ENCODE data around the gene SMYD3. TPM values are rescaled to one million over a fixed set of nuclear protein-coding genes. Genes with fewer than 3 reads are reported as not detected.

SMYD3 gene
- total and polyA plus RNA-seq, 2 donors (not counting 1 experiment from before 2014, with no cell fraction given): 9.7 to 37.2 TPM

DNA sequence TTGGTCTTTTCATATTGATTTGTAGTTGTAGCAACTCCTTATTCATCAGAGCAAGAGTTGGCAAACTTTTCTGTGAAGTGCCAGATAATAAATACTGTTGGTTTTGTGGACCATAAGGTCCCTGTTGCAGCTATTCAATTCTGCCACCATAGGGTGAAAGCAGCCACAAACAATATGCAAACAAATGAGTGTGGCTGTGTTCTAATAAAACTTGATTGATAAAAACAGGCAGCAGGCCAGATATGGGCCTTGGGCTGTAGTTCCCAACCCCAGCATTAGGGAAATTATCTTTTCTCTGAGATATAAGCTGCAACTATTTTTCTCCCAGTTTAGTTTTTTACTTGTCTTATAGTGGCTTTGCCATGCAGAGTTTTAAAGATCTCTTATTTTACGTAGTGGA is 469.2 kb downstream of the SMYD3 start:
- ChIA-PET CTCF (no interaction called here), POLR2A (no interaction called here)
- Histone ChIP-seq H3K27ac (ENCODE audit: low read length in 2 of 2) (no peak overlapping the region), H3K9me3 (ENCODE audit: control extremely low read depth in 1 of 3, control insufficient read depth in 2 of 3, insufficient read depth in 1 of 3, low read length in 2 of 3) (no peaks in the 10 kb centered on the region), H3K4me1 (ENCODE audit: control insufficient read depth in 2 of 2, insufficient read depth in 2 of 2, low read length in 2 of 2) (no peaks in the 10 kb centered on the region), H3K36me3 (replicated peaks in 1 of 2; ENCODE audit: control extremely low read depth in 1 of 2, control insufficient read depth in 1 of 2, extremely low read depth in 1 of 2, insufficient read depth in 2 of 2, low read length in 1 of 2) (no peaks in the 10 kb centered on the region), H3K9ac (ENCODE audit: low read length) (no peak overlapping the region), H2AFZ (ENCODE audit: insufficient read depth, low read depth, low read length, poor library complexity, severe bottlenecking) (no peak overlapping the region), H3K4me3 (ENCODE audit: control extremely low read depth in 1 of 5, extremely low read depth in 1 of 5, insufficient read depth in 1 of 5, low read depth in 2 of 5, low read length in 4 of 5) (no peak overlapping the region), H4K20me1 (ENCODE audit: control insufficient read depth, insufficient read depth, low read length, poor library complexity, severe bottlenecking) (no peaks in the 10 kb centered on the region), H3K79me2 (ENCODE audit: control insufficient read depth, insufficient read depth, low read length) (no peaks in the 10 kb centered on the region), H3K27me3 (replicated peaks in 1 of 4; ENCODE audit: control extremely low read depth in 1 of 4, control insufficient read depth in 3 of 4, insufficient read depth in 4 of 4, low read length in 3 of 4) (no peaks in the 10 kb centered on the region), H3K4me2 (replicated peaks; ENCODE audit: low read depth, low read length, poor library complexity, severe bottlenecking) (no peak overlapping the region)
- Mint-ChIP-seq H3K27me3 (no peaks in the 10 kb centered on the region), H3K4me1 (no peaks in the 10 kb centered on the region), H3K9me3 (ENCODE audit: insufficient read depth) (no peaks in the 10 kb centered on the region), H3K4me3 (no peak overlapping the region), H3K27ac (no peak overlapping the region)
- no CpG with 5 or more reads among the region's 1 CpG for WGBS (ENCODE audit: insufficient coverage)
- no peak for DNase-seq
- intact Hi-C loops (cut with micrococcal nuclease): no loop called here
- no peak for TF ChIP-seq EZH2 (IDR thresholded peaks at IDR 0.05; ENCODE audit: borderline replicate concordance, insufficient read depth, low read depth, low read length, poor library complexity, severe bottlenecking)
- TF ChIP-seq, protein P1, sequence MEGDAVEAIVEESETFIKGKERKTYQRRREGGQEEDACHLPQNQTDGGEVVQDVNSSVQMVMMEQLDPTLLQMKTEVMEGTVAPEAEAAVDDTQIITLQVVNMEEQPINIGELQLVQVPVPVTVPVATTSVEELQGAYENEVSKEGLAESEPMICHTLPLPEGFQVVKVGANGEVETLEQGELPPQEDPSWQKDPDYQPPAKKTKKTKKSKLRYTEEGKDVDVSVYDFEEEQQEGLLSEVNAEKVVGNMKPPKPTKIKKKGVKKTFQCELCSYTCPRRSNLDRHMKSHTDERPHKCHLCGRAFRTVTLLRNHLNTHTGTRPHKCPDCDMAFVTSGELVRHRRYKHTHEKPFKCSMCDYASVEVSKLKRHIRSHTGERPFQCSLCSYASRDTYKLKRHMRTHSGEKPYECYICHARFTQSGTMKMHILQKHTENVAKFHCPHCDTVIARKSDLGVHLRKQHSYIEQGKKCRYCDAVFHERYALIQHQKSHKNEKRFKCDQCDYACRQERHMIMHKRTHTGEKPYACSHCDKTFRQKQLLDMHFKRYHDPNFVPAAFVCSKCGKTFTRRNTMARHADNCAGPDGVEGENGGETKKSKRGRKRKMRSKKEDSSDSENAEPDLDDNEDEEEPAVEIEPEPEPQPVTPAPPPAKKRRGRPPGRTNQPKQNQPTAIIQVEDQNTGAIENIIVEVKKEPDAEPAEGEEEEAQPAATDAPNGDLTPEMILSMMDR (IDR thresholded peaks at IDR 0.05): no peak
- ATAC-seq (ENCODE audit: low read depth): no peak

DNA sequence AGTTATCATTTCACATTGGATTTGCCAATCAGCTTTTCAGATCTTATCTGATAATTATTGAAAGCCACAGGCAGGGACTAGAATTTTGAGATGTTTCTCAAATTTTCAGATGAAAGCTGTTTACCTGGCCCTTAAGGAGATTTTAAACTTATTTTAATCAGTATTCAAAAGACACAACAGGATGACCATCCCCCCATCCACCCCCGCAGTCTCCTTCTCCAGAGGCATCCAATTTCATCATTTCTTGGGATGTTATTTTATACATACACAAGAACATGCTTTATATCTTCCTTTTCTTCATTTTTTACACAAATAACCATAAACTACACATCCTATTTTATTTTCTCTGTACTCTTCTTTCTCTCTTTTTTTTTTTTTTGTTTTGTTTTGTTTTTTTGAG is 470.9 kb downstream of the SMYD3 start:
- no peak overlapping the region for H2AFZ ChIP-seq (ENCODE audit: insufficient read depth, low read depth, low read length, poor library complexity, severe bottlenecking)
- H3K4me1 ChIP-seq (ENCODE audit: control insufficient read depth in 2 of 2, insufficient read depth in 2 of 2, low read length in 2 of 2): no peaks in the 10 kb centered on the region
- no peaks in the 10 kb centered on the region for H4K20me1 ChIP-seq (ENCODE audit: control insufficient read depth, insufficient read depth, low read length, poor library complexity, severe bottlenecking)
- no peak overlapping the region for H3K27ac ChIP-seq (ENCODE audit: low read length in 2 of 2)
- Mint-ChIP-seq H3K9me3 (ENCODE audit: insufficient read depth) (no peaks in the 10 kb centered on the region), H3K27ac (no peak overlapping the region), H3K4me1 (no peaks in the 10 kb centered on the region), H3K27me3 (no peaks in the 10 kb centered on the region), H3K4me3 (no peak overlapping the region)
- no peak overlapping the region for H3K4me2 ChIP-seq (replicated peaks; ENCODE audit: low read depth, low read length, poor library complexity, severe bottlenecking)
- POLR2A ChIA-PET: no interaction called here
- H3K9me3 ChIP-seq (ENCODE audit: control extremely low read depth in 1 of 3, control insufficient read depth in 2 of 3, insufficient read depth in 1 of 3, low read length in 2 of 3): no peaks in the 10 kb centered on the region
- H3K4me3 ChIP-seq (ENCODE audit: control extremely low read depth in 1 of 5, extremely low read depth in 1 of 5, insufficient read depth in 1 of 5, low read depth in 2 of 5, low read length in 4 of 5): no peak overlapping the region
- H3K9ac ChIP-seq (ENCODE audit: low read length): no peak overlapping the region
- no peak for DNase-seq
- no peak for ATAC-seq (ENCODE audit: low read depth)
- 100% methylated on average over 1 of the region's 1 CpG for WGBS (ENCODE audit: insufficient coverage)
- intact Hi-C loops (cut with micrococcal nuclease): no loop called here
- CTCF ChIA-PET: no interaction called here
- no peaks in the 10 kb centered on the region for H3K27me3 ChIP-seq (replicated peaks in 1 of 4; ENCODE audit: control extremely low read depth in 1 of 4, control insufficient read depth in 3 of 4, insufficient read depth in 4 of 4, low read length in 3 of 4)
- H3K36me3 ChIP-seq (replicated peaks in 1 of 2; ENCODE audit: control extremely low read depth in 1 of 2, control insufficient read depth in 1 of 2, extremely low read depth in 1 of 2, insufficient read depth in 2 of 2, low read length in 1 of 2): no peaks in the 10 kb centered on the region
- TF ChIP-seq, protein P1 (IDR thresholded peaks at IDR 0.05): no peak
- no peak for TF ChIP-seq EZH2 (IDR thresholded peaks at IDR 0.05; ENCODE audit: borderline replicate concordance, insufficient read depth, low read depth, low read length, poor library complexity, severe bottlenecking)
- no peaks in the 10 kb centered on the region for H3K79me2 ChIP-seq (ENCODE audit: control insufficient read depth, insufficient read depth, low read length)
